Coronary artery (tissue), 2 donors: Measurements from ENCODE around the gene PLCH1.

Experiments used
- DNase-seq: peaks from one replicate; pipeline ENCODE4 v3.0.0-alpha.2; 2017; ENCODE audit warnings: low spot score
- H3K27ac ChIP-seq, 2 donors: fragments of 200-600 bp; sonication (generic); one replicate each; pipeline ENCODE4 v1.5.1; 2016 to 2019
- H3K4me3 ChIP-seq: fragments of 200-600 bp; sonication (generic); 2 replicates; pipeline ENCODE4 v1.5.1; 2016; ENCODE audit warnings: mild to moderate bottlenecking, moderate library complexity
- CTCF ChIP-seq: fragments of 200-600 bp; sonication (generic); IDR thresholded peaks from one replicate; pipeline ENCODE4 v1.5.1; 2019; ENCODE audit warnings: antibody characterized with exemption

Gene PLCH1

DNA sequence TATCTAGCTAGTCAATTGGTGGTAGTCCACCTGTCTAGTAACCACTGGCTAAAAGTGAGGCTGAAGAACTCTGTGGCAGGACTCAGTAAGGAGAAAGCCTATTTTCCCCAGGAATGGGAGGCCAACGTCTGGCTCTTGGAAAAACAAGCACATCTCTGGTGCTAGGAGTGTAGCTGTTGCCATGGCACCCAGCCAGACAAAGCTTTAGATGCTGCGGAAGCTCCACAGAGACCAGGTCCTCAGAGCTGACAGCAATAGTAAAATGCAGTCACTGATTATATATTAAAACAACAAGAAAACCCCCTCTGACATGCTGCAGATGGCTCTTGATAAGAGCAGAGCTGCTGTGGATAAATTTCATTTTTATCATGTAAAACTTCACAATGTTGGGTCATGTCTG lies 326.5 kb downstream of the PLCH1 start:
- no peak overlapping the region for H3K4me3 ChIP-seq
- no peak overlapping the region for H3K27ac ChIP-seq
- TF ChIP-seq CTCF: no peak
- no peak for DNase-seq

- TF ChIP-seq CTCF: no peak
- no peak overlapping the region for H3K27ac ChIP-seq
- no peak for DNase-seq
- H3K4me3 ChIP-seq: no peak overlapping the region
Observed at GRCh38 chr3:155417119-155417517, 327.8 kb downstream of the PLCH1 start.

GRCh38 chr3:155416500-155417118 lies 328.3 kb downstream of the PLCH1 start:
- Histone ChIP-seq H3K4me3 (no peak overlapping the region), H3K27ac (no peak overlapping the region)
- no peak for TF ChIP-seq CTCF
- DNase-seq: no peak

GRCh38 chr3:155412904-155413303 lies 332.0 kb downstream of the PLCH1 start:
- no peak overlapping the region for H3K27ac ChIP-seq
- no peak overlapping the region for H3K4me3 ChIP-seq
- DNase-seq: no peak
- TF ChIP-seq CTCF: no peak

DNA sequence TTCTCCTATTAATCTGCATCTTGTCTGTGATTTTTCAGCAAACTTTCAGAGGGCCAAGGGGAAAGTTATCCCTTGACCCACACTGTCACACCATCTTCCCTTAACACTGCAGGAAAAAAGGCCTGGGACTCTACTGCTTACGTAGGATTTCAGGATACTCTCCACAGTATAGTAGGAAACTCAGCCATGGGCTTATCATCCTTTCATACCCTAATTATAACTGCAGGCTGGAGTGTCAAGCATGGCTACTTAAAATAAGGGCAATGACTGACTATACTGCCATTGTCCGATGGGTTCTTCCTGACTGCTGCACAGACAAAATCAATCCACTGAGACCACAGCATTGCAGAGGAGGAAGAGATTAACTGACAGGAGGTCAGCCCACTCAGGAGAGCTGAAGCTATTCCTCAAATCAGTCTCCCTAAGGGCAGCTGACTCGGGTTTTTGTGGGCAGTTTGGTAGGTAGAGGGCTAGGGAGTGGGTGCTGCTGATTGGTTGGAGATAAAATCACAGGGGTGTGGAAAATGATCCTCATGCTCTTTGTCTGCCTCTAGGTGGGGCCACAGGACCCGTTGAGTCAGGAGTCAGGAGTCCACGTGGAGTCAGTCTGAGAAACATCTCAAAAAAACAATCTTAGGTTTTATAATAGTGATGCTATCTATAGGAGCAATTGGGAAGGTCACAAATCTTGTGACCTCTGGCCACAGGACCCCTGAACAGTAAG lies 333.2 kb downstream of the PLCH1 start:
- DNase-seq: no peak
- no peak overlapping the region for H3K4me3 ChIP-seq
- no peak for TF ChIP-seq CTCF
- H3K27ac ChIP-seq: no peak overlapping the region

DNA sequence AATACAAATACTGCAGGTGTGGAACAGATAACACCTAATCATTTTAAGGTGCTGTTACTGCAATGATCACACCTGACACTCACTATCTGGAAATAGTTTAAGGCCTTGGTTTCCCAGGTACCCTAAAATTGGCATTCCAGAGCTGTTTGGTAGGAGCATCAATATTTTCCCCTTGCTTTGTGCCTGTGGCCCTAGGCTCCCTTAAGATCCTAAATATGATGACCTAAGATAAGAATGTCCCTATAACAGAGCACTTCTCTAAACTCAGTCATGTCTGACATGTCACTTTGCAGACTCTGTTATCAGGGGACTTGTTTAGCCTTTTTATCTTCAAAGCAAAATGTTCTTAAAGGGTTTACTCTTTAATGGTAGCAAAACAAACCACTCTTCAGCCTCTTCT lies 335.5 kb downstream of the PLCH1 start:
- no peak for DNase-seq
- Histone ChIP-seq H3K27ac (no peak overlapping the region), H3K4me3 (no peak overlapping the region)
- TF ChIP-seq CTCF: no peak

DNA sequence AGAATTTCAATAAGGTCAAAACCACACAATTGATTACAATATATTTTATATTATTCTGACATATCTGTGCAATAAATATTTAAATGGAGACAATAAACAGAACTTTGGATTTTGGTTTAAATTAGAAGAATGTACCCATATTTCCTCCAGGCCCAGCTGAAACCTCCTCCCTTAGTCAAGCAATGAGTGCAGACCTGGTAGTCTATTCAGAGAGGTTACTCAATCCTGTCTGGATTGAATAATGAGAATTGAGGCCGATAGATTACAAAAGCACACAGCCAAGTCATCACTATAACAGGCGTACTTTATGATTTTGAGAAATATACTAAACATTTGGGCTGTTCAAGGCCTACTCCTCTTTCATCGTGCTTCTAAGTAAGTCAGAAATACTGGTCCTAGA lies 336.9 kb downstream of the PLCH1 start:
- TF ChIP-seq CTCF: no peak

More for the DNA sequence above, 336.9 kb downstream of the PLCH1 start:
- Histone ChIP-seq H3K4me3 (no peak overlapping the region), H3K27ac (no peak overlapping the region)
- DNase-seq: no peak
